A673 (cell line): Measurements from ENCODE around the gene CENPA. TPM values are rescaled to one million over a fixed set of nuclear protein-coding genes. Genes with fewer than 3 reads are reported as not detected.
"Not testable (repeated sequence)": the region's sequence is repeated elsewhere in the genome, so short reads cannot be mapped to it uniquely, and the experiment has no call there.

Experiments used
- BruUV-seq: library from RNA; stranded (reverse); fragments of 400-500 nt; replicated peaks from 2 replicates; lab custom pipeline; 2021; lab: Mats Ljungman, UMichigan
- CTCF ChIA-PET: fragments of 300-600 bp; sonication (Branson Sonifier 250); formaldehyde crosslinking; loops from one replicate; lab custom pipeline; 2022; ENCODE audit warnings: antibody characterized with exemption; lab: Charles Lee
- POLR2A ChIA-PET: fragments of 300-600 bp; sonication (Branson Sonifier 250); formaldehyde crosslinking; loops from one replicate; lab custom pipeline; 2022; ENCODE audit warnings: antibody characterized with exemption; ENCODE audit not compliant: low non-redundant PET; lab: Charles Lee
- DNase-seq: peaks from one replicate; pipeline ENCODE4 v3.0.0-alpha.2; 2015; ENCODE audit warnings: low spot score
- H3K27ac ChIP-seq: fragments of 200-600 bp; sonication (generic); 2 replicates; pipeline ENCODE4 v1.5.1; 2016; ENCODE audit warnings: mixed run types, low read depth, mild to moderate bottlenecking, mixed read lengths, antibody characterized with exemption, low read length; ENCODE audit not compliant: poor library complexity, severe bottlenecking
- H3K27me3 ChIP-seq: fragments of 200-600 bp; sonication (generic); replicated peaks from 2 replicates; pipeline ENCODE4 v1.6.1; 2017; ENCODE audit warnings: mixed run types, low read depth, mild to moderate bottlenecking, mixed read lengths, antibody characterized with exemption, low read length; ENCODE audit not compliant: insufficient read depth, poor library complexity
- H3K36me3 ChIP-seq: fragments of 200-600 bp; sonication (generic); 2 replicates; pipeline ENCODE4 v1.6.1; 2016; ENCODE audit warnings: mixed run types, mild to moderate bottlenecking, mixed read lengths, antibody characterized with exemption, low read length; ENCODE audit not compliant: insufficient read depth, poor library complexity, severe bottlenecking
- H3K4me1 ChIP-seq: fragments of 200-600 bp; sonication (generic); 2 replicates; pipeline ENCODE4 v1.6.1; 2017; ENCODE audit warnings: mixed run types, mild to moderate bottlenecking, mixed read lengths, antibody characterized with exemption, low read length; ENCODE audit not compliant: insufficient read depth, poor library complexity, severe bottlenecking
- H3K4me3 ChIP-seq: fragments of 200-600 bp; sonication (generic); 2 replicates; pipeline ENCODE4 v1.5.1; 2016; ENCODE audit warnings: low read depth, mixed run types, mild to moderate bottlenecking, mixed read lengths, low read length; ENCODE audit not compliant: poor library complexity, severe bottlenecking
- H3K9me3 ChIP-seq: fragments of 200-600 bp; sonication (generic); 2 replicates; pipeline ENCODE4 v1.6.1; 2016; ENCODE audit warnings: mixed run types, low read depth, mild to moderate bottlenecking, mixed read lengths, antibody characterized with exemption, low read length; ENCODE audit not compliant: poor library complexity, severe bottlenecking
- EZH2 ChIP-seq: fragments of 200-600 bp; sonication (generic); IDR thresholded peaks from 2 replicates; pipeline ENCODE4 v1.6.1; 2017; ENCODE audit warnings: borderline replicate concordance, low read depth, mild to moderate bottlenecking, mixed read lengths, antibody characterized with exemption, low read length; ENCODE audit not compliant: poor library complexity, severe bottlenecking
- intact Hi-C: fragments of 100-400 bp; cut with micrococcal nuclease; formaldehyde crosslinking; loops from one replicate; pipeline ENCODE4 v1.10.0; 2022; ENCODE audit not compliant: unreplicated experiment
- total RNA-seq: library from RNA; stranded (reverse); gene quantifications from 2 replicates; pipeline ENCODE4 v1.2.3, GENCODE V29; 2021
- TF ChIP-seq, protein P1 (sequence below): fragments of 300-800, 200-600 bp; sonication (generic); conservative IDR thresholded peaks from 2 replicates; pipeline ENCODE4 v1.5.1; 2017; ENCODE audit warnings: low read depth, mild to moderate bottlenecking, antibody characterized with exemption, low read length, moderate library complexity, mixed read lengths

Gene CENPA
- total RNA-seq, 1 experiment from 2014 or later = 59.2 TPM

DNA sequence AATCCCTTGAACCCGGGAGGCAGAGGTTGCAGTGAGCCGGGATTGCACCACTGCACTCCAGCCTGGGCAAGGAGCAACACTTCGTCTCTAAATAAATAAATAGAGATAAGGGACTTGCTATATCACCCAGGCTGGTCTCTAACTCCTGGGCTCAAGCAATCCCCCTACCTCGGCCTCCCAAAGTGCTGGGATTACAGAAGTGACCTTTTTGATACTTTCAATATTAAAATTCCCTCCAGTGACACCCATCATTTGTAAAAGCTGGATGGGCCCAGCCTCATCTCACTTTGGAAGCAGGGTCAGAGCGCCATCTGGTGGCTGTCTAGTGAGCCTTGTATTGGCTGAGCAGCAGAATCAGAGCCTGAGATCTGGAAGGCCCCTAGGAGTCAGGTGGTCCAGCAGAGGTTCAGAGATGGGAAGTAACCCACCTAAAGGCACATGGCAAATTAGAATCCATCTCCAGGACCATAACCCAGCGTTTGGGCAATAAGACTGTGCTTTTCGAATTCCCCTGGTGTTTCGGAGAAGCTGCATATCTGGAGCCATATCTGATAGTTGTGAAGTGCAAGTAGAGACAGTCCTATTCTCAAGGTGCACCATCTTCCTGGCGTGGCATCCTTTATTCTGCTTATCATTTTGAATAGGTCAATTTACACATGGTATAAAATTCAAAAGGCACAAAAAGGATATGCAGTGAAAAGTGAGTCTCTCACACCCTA lies 40.1 kb upstream of the CENPA start:
- Histone ChIP-seq H3K9me3 (no peaks in the 10 kb centered on the region), H3K27ac (no peak overlapping the region), H3K36me3 (no peaks in the 10 kb centered on the region), H3K4me3 (no peak overlapping the region), H3K27me3 (no peaks in the 10 kb centered on the region), H3K4me1 (peaks cover 14% of the 10 kb centered on the region)
- ChIA-PET POLR2A (no interaction called here), CTCF (interaction anchor here (0.6 to 2.0 kb wide), 4 partner anchors 140 to 323 kb away, joined by 4 to 22 read pairs (median 8); no protein-coding TSS in a partner anchor)
- DNase-seq = peak; percentile 86
- intact Hi-C loops = loop anchor here (1.0 kb wide), 1 partner anchor 140 kb away; no protein-coding TSS in a partner anchor
- TF ChIP-seq, protein P1, sequence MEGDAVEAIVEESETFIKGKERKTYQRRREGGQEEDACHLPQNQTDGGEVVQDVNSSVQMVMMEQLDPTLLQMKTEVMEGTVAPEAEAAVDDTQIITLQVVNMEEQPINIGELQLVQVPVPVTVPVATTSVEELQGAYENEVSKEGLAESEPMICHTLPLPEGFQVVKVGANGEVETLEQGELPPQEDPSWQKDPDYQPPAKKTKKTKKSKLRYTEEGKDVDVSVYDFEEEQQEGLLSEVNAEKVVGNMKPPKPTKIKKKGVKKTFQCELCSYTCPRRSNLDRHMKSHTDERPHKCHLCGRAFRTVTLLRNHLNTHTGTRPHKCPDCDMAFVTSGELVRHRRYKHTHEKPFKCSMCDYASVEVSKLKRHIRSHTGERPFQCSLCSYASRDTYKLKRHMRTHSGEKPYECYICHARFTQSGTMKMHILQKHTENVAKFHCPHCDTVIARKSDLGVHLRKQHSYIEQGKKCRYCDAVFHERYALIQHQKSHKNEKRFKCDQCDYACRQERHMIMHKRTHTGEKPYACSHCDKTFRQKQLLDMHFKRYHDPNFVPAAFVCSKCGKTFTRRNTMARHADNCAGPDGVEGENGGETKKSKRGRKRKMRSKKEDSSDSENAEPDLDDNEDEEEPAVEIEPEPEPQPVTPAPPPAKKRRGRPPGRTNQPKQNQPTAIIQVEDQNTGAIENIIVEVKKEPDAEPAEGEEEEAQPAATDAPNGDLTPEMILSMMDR = peak; percentile 93
- TF ChIP-seq EZH2 = no peak
- no TSS peak for BruUV-seq

DNA sequence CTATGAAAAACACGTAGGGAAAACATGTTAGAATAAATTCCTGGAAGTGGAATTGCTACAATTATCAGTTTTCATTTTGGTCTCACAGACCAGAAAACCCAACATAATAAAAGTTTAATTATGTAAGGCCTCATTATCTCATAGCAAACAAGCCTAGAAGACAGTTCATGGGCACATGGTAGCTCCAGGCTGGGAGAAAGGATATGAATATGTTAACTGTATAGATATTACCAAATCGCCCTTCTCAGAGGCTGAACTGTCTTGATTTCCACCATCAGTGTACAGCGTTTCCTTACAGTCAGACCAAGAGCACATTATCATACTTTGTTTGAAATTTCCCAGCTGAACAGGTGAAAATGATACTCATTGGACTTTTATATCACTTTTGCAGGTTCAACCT lies 38.9 kb upstream of the CENPA start:
- TF ChIP-seq, protein P1 = no peak
- no peak for TF ChIP-seq EZH2
- Histone ChIP-seq H3K4me3 (no peak overlapping the region), H3K36me3 (no peaks in the 10 kb centered on the region), H3K4me1 (peaks cover 20% of the 10 kb centered on the region), H3K9me3 (no peaks in the 10 kb centered on the region), H3K27me3 (no peaks in the 10 kb centered on the region), H3K27ac (no peak overlapping the region)
- CTCF ChIA-PET = no interaction called here
- intact Hi-C loops = no loop called here
- no TSS peak for BruUV-seq
- POLR2A ChIA-PET = interaction anchor here (0.5 kb wide), 1 partner anchor 165 kb away, joined by 3 read pairs; no protein-coding TSS in a partner anchor
- no peak for DNase-seq

DNA sequence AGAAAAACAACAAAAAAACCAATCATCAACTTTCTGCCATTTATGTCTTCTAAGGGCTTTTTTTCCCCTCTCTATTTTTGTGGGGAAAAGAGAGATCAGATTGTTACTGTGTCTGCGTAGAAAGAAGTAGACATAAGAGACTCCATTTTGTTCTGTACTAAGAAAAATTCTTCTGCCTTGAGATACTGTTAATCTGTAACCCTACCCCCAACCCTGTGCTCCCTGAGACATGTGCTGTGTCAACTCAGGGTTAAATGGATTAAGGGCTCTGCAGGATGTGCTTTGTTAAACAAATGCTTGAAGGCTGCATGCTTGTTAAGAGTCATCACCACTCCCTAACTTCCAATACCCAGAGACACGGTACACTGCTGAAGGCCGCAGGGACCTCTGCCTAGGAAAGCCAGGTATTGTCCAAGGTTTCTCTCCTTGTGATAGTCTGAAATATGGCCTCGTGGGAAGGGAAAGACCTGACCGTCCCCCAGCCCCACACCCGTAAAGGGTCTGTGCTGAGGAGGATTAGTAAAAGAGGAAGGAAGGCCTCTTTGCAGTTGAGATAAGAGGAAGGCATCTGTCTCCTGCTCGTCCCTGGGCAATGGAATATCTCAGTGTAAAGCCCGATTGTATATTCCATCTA lies 36.0 kb upstream of the CENPA start:
- POLR2A ChIA-PET = interaction anchor here (0.7 kb wide), 1 partner anchor 1025 kb away, joined by 11 read pairs; no protein-coding TSS in a partner anchor
- H3K36me3 ChIP-seq, CTCF ChIA-PET, intact Hi-C loops, H3K27me3 ChIP-seq, H3K4me3 ChIP-seq, BruUV-seq, H3K9me3 ChIP-seq: not testable (repeated sequence)
- Histone ChIP-seq H3K27ac (peak overlapping the region; percentile 53), H3K4me1 (peaks cover 36% of the 10 kb centered on the region)
- DNase-seq = peak; percentile 81

DNA sequence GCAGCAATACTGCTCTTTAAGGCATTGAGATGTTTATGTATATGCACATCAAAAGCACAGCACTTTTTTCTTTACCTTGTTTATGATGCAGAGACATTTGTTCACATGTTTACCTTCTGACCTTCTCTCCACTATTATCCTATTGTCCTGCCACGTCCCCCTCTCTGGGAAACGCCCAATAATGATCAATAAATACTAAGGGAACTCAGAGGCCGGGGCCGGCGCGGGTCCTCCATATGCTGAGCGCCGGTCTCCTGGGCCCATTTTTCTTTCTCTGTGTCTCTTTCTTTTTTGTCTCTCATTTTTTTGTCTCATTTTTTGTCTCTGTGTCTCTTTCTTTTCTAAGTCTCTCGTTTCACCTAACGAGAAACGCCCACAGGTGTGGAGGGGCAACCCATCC lies 35.4 kb upstream of the CENPA start:
- H3K4me1 ChIP-seq = peaks cover 36% of the 10 kb centered on the region
- POLR2A ChIA-PET, DNase-seq, CTCF ChIA-PET, H3K4me3 ChIP-seq, H3K27me3 ChIP-seq, H3K9me3 ChIP-seq, intact Hi-C loops, H3K36me3 ChIP-seq: not testable (repeated sequence)
- TSS peak; percentile 91 for BruUV-seq
- H3K27ac ChIP-seq = peak overlapping the region; percentile 53
